Activated T-helper 2 cell treated with anti-CD3 and anti-CD28 coated beads, Interferon-gamma antibody, Interleukin-2, Interleukin-4, amounts not matched to agents 10 μg/mL and 5 μg/mL and 100 μg/mL, durations not matched to agents 14 hours and 24 hours and 36 hours (primary cell): ENCODE data around the gene MIF. TPM values are rescaled to one million over a fixed set of nuclear protein-coding genes. Genes with fewer than 3 reads are reported as not detected.

Source experiments
- DNase-seq: peaks from one replicate; pipeline ENCODE4 v3.0.0; 2021; ENCODE audit warnings: low spot score
- H3K27ac Mint-ChIP-seq: one replicate; pipeline ENCODE4 v1.8.0; 2021; ENCODE audit warnings: mixed read lengths
- H3K27me3 Mint-ChIP-seq: one replicate; pipeline ENCODE4 v1.8.0; 2021; ENCODE audit warnings: low read depth, mixed read lengths
- H3K36me3 Mint-ChIP-seq: one replicate; pipeline ENCODE4 v1.8.0; 2021; ENCODE audit warnings: low read depth, mixed read lengths
- H3K4me1 Mint-ChIP-seq: one replicate; pipeline ENCODE4 v1.8.0; 2021; ENCODE audit warnings: low read depth, mixed read lengths
- H3K4me3 Mint-ChIP-seq: one replicate; pipeline ENCODE4 v1.8.0; 2021; ENCODE audit warnings: low read depth, mild to moderate bottlenecking, moderate library complexity, mixed read lengths
- H3K9me3 Mint-ChIP-seq: one replicate; pipeline ENCODE4 v1.8.0; 2021; ENCODE audit warnings: mixed read lengths
- intact Hi-C: fragments of 100-400 bp; cut with micrococcal nuclease; formaldehyde crosslinking; loops from one replicate; pipeline ENCODE4 v1.15.1; 2023
- total RNA-seq: library from RNA; stranded (reverse); gene quantifications from 2 replicates; pipeline ENCODE4 v1.2.3, GENCODE V29; 2022

Gene MIF
- total RNA-seq, 1 donor from 2014 or later: 1,309 TPM

- DNase-seq: no peak
- Mint-ChIP-seq H3K27me3 (no peaks in the 10 kb centered on the region), H3K4me1 (no peaks in the 10 kb centered on the region), H3K36me3 (no peaks in the 10 kb centered on the region), H3K4me3 (no peak overlapping the region), H3K27ac (no peak overlapping the region), H3K9me3 (no peaks in the 10 kb centered on the region)
- intact Hi-C loops: no loop called here
Measured at GRCh38 chr22:23884140-23884539, 10.0 kb upstream of the MIF start.

GRCh38 chr22:23888615-23889401 lies 5.4 kb upstream of the MIF start:
- H3K27me3 Mint-ChIP-seq: no peaks in the 10 kb centered on the region
- intact Hi-C loops: no loop called here
- no peaks in the 10 kb centered on the region for H3K9me3 Mint-ChIP-seq
- H3K4me1 Mint-ChIP-seq: peaks cover 9% of the 10 kb centered on the region
- no peak for DNase-seq
- H3K27ac Mint-ChIP-seq: no peak overlapping the region
- no peak overlapping the region for H3K4me3 Mint-ChIP-seq
- H3K36me3 Mint-ChIP-seq: peaks cover under 1% of the 10 kb centered on the region

GRCh38 chr22:23889620-23890019 lies 4.6 kb upstream of the MIF start:
- peaks cover 10% of the 10 kb centered on the region for H3K4me1 Mint-ChIP-seq

GRCh38 chr22:23891726-23892125 lies 2.5 kb upstream of the MIF start:
- H3K27me3 Mint-ChIP-seq: no peaks in the 10 kb centered on the region
- no peak overlapping the region for H3K27ac Mint-ChIP-seq
- intact Hi-C loops: no loop called here
- no peak for DNase-seq
- no peak overlapping the region for H3K4me3 Mint-ChIP-seq
- no peaks in the 10 kb centered on the region for H3K9me3 Mint-ChIP-seq
- H3K4me1 Mint-ChIP-seq: peaks cover 15% of the 10 kb centered on the region
- peaks cover 29% of the 10 kb centered on the region for H3K36me3 Mint-ChIP-seq

More at GRCh38 chr22:23889620-23890019, 4.6 kb upstream of the MIF start:
- H3K4me3 Mint-ChIP-seq: no peak overlapping the region
- no peaks in the 10 kb centered on the region for H3K9me3 Mint-ChIP-seq
- H3K27ac Mint-ChIP-seq: no peak overlapping the region
- H3K27me3 Mint-ChIP-seq: no peaks in the 10 kb centered on the region
- no peak for DNase-seq
- peaks cover 9% of the 10 kb centered on the region for H3K36me3 Mint-ChIP-seq
- intact Hi-C loops: no loop called here

- no peak for DNase-seq
- peaks cover 33% of the 10 kb centered on the region for H3K36me3 Mint-ChIP-seq
- intact Hi-C loops: no loop called here
- peak overlapping the region; percentile 96 for H3K4me3 Mint-ChIP-seq
- no peaks in the 10 kb centered on the region for H3K27me3 Mint-ChIP-seq
- H3K4me1 Mint-ChIP-seq: peaks cover 15% of the 10 kb centered on the region
- peak overlapping the region; percentile 40 for H3K27ac Mint-ChIP-seq
- no peaks in the 10 kb centered on the region for H3K9me3 Mint-ChIP-seq
Measured at GRCh38 chr22:23892130-23892529, 2.1 kb upstream of the MIF start.

GRCh38 chr22:23892706-23893105 lies 1.5 kb upstream of the MIF start:
- peak overlapping the region; percentile 96 for H3K4me3 Mint-ChIP-seq
- peak overlapping the region; percentile 99 for H3K27ac Mint-ChIP-seq
- peaks cover 39% of the 10 kb centered on the region for H3K36me3 Mint-ChIP-seq
- peaks cover 15% of the 10 kb centered on the region for H3K4me1 Mint-ChIP-seq
- no peaks in the 10 kb centered on the region for H3K27me3 Mint-ChIP-seq
- no peaks in the 10 kb centered on the region for H3K9me3 Mint-ChIP-seq
- no peak for DNase-seq
- intact Hi-C loops: no loop called here

- no peak for DNase-seq
- H3K27me3 Mint-ChIP-seq: no peaks in the 10 kb centered on the region
- peaks cover 15% of the 10 kb centered on the region for H3K4me1 Mint-ChIP-seq
- H3K4me3 Mint-ChIP-seq: peak overlapping the region; percentile 96
- H3K27ac Mint-ChIP-seq: peak overlapping the region; percentile 99
- H3K9me3 Mint-ChIP-seq: no peaks in the 10 kb centered on the region
- intact Hi-C loops: no loop called here
- H3K36me3 Mint-ChIP-seq: peaks cover 43% of the 10 kb centered on the region
Measured at GRCh38 chr22:23893121-23893944, 850 bp upstream of the MIF start.

- Mint-ChIP-seq H3K9me3 (peaks cover 4% of the 10 kb centered on the region), H3K4me3 (peak overlapping the region; percentile 96)
Measured at GRCh38 chr22:23894710-23895598, 771 bp downstream of the MIF start.

GRCh38 chr22:23895599-23896144 lies 1.5 kb downstream of the MIF start:
- intact Hi-C loops: loop anchor here (2.0 kb wide), 2 partner anchors 39 to 109 kb away; partner anchors contain the start of genes SLC2A11 and SMARCB1

More at GRCh38 chr22:23894710-23895598, 771 bp downstream of the MIF start:
- no peaks in the 10 kb centered on the region for H3K27me3 Mint-ChIP-seq
- intact Hi-C loops: loop anchor here (1.0 to 2.0 kb wide), 3 partner anchors 19 to 108 kb away; partner anchors contain the start of genes SLC2A11 and SMARCB1
- DNase-seq: peak; percentile 67
- peak overlapping the region; percentile 99 for H3K27ac Mint-ChIP-seq
- H3K36me3 Mint-ChIP-seq: peaks cover 58% of the 10 kb centered on the region
- H3K4me1 Mint-ChIP-seq: peaks cover 15% of the 10 kb centered on the region

GRCh38 chr22:23896166-23896522 lies 2.0 kb downstream of the MIF start:
- H3K9me3 Mint-ChIP-seq: peaks cover 13% of the 10 kb centered on the region
- H3K27ac Mint-ChIP-seq: no peak overlapping the region
- intact Hi-C loops: no loop called here
- DNase-seq: no peak
- H3K4me3 Mint-ChIP-seq: peak overlapping the region; percentile 96
- no peaks in the 10 kb centered on the region for H3K27me3 Mint-ChIP-seq
- H3K4me1 Mint-ChIP-seq: peaks cover 17% of the 10 kb centered on the region
- H3K36me3 Mint-ChIP-seq: peaks cover 62% of the 10 kb centered on the region

More at GRCh38 chr22:23895599-23896144, 1.5 kb downstream of the MIF start:
- peaks cover 15% of the 10 kb centered on the region for H3K4me1 Mint-ChIP-seq
- H3K27me3 Mint-ChIP-seq: no peaks in the 10 kb centered on the region
- DNase-seq: no peak
- peaks cover 8% of the 10 kb centered on the region for H3K9me3 Mint-ChIP-seq
- peaks cover 61% of the 10 kb centered on the region for H3K36me3 Mint-ChIP-seq
- H3K4me3 Mint-ChIP-seq: peak overlapping the region; percentile 96
- peak overlapping the region; percentile 87 for H3K27ac Mint-ChIP-seq

GRCh38 chr22:23896523-23897186 lies 2.5 kb downstream of the MIF start:
- no peaks in the 10 kb centered on the region for H3K27me3 Mint-ChIP-seq
- H3K9me3 Mint-ChIP-seq: peaks cover 13% of the 10 kb centered on the region
- H3K4me1 Mint-ChIP-seq: peaks cover 17% of the 10 kb centered on the region
- peaks cover 62% of the 10 kb centered on the region for H3K36me3 Mint-ChIP-seq
- DNase-seq: no peak
- intact Hi-C loops: no loop called here
- H3K27ac Mint-ChIP-seq: no peak overlapping the region
- H3K4me3 Mint-ChIP-seq: peak overlapping the region; percentile 72
